HG03196 (cell line): Measurements from ENCODE around the gene ZNF574.
A peak's percentile ranks its signal among the peaks of the same experiment; 100 is the strongest.
"Not testable (repeated sequence)": the region's sequence is repeated elsewhere in the genome, so short reads cannot be mapped to it uniquely, and the experiment has no call there.

Source experiments
- ATAC-seq: cut with Tn5 transposase; IDR thresholded peaks from one replicate; pipeline ENCODE4 v1.9.1; 2021; ENCODE audit not compliant: unreplicated experiment

ZNF574 gene

DNA sequence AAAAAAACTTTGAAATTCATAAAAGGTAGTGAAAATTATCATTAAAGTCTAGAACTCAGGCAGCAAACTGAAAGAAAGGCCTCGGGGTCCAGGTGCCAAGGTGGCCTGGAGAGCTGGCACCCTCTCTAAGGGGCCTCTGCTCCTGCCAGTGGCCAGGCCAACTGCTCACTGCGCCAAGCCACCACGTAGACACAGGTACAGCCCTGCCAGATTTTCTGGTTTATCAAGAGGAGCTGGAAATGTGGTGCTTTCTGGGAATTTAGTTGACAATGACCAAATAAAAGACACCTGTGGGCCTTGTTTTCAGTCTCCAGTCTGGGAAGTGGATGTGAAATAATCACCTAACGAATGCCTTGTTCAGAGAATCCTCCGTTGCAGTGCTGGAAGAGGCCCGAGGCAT is 22.8 kb downstream of the ZNF574 start:
- ATAC-seq = no peak

DNA sequence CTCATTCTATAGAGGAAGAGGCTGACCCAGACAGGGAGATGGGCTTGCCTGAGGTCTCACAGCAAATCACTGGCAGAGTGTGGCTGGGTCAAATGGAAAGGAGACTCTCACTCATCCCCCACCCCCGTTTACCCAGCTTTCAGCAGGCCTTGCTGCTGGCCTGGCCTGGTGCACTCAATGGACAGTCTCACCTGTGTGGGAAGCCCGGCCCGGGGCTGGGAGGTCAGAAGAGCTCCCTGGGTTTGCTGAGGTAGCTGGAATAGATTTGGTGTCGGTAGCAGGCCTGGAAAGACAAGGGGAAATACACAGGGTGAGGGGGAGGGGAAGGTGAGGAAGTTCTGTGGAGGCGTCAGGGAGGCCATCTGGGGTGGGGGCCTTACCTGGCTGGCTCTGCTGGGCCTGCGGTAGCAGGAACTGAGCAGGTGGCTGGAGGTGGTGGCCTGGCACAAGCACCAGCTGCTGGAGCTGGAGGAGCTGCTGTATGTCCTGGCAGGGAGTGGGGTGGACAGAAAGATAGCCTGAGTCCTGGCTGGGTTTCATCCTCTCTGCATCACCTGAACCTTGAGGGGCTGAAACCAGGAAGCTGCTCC is 23.5 kb downstream of the ZNF574 start:
- ATAC-seq = no peak

DNA sequence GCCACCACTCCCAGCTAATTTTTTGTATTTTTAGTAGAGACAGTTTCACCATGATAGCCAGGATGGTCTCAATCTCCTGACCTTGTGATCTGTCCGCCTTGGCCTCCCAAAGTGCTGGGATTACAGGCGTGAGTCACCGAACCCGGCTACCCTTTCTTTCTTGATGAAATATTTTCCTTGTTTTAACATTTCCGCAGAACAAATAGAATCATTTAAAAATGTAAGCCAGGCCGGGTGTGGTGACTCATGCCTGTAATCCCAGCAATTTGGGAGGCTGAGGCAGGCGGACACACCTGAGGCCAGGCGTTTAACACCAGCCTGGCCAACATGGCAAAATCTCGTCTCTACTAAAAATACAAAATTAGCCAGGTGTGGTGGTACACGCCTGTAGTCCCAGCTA is 24.3 kb downstream of the ZNF574 start:
- ATAC-seq = not testable (repeated sequence)

DNA sequence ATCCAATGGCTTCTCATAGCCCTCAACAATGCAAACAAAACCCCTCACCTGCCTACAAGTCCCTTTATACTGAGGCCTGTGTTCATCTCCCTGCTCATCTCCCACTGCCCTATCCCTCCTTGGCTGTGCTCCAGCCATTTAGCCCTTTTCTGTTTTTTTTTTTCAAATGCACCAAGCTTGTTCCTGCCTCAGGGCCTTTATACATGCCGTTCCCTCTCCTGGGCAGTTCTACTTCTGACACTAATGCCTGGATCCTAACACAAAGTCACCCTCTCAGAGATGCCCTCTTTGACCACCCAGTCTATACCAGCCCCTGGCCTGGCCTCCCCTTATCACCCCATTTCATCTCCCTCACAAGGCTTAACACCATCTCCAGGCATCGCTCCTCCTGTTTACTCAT is 26.9 kb downstream of the ZNF574 start:
- ATAC-seq = no peak

DNA sequence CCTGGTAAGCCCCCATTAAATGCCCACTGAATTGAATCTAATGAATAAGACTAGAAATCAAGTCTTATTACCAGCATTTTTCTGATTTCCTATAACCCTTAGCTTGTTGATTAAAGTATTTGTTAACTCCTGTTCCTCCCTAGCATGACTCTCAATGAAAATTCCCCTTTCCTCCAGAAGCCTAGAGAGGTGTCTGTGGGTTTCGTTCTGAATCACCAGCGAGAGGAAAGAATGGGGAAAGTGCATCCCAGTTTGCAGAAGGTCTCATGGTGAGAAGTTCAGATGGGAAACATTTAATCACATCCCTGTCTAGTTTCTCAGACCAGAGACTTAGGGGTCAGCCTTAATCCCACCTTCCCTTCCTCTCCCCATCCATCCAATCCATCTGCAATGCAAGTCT is 29.4 kb downstream of the ZNF574 start:
- ATAC-seq = no peak

DNA sequence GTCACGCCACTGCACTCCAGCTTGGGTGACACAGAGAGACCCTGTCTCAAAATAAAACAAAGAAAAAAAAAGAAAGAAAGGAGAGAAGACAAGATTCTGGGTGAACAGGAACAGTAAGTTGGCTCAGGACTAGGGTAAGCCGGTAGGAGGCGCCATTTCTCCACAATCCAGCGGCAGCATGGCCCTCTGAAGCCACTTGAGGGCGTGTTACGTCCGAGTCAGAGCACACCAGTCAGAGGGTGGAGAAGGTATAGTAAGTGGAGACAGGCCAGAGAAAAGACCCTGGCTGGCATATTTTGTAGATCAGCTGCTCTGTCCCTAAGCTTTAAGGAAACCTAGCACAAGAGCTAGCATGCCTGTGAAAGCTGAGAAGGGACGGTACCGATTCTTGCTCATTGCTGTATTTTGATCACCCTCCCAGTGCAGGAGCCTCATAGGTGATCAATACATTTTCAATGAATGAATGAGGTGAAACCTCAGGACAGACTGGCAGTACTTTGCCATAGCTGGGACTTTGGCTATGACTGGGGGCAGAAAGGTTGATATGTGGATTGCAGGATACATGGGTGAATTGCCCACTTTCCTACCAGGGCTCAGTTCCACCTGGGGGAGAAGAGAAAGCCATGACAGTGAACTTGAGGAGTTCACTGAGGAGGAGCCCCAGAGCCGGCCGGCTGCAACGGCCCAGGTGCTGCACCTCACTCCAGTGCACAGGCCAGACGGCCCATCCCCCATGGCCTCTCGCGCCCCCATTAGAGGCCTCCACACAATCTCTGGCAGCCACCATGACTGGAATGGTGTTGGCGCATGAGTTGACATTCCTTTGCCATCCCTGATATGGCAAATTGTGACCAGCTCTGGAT is 32.8 kb downstream of the ZNF574 start:
- peak; percentile 84 for ATAC-seq

DNA sequence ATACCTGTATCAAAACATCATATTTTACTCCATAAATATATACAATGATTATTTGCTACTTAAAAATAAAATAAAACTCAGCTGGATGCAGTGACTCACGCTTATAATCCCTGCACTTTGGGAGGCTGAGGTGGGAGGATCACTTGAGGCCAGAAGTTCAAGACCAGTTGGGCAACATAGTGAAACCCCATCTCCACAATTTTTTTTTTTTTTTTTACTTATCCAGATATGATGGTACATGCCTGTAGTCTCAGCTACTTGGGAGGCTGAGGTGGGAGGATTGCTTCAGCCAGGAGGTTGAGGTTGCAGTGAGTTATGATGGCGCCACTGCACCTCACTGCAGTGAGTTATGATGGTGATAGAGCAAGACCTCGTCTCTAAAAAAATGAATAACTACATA is 33.9 kb downstream of the ZNF574 start:
- no peak for ATAC-seq

DNA sequence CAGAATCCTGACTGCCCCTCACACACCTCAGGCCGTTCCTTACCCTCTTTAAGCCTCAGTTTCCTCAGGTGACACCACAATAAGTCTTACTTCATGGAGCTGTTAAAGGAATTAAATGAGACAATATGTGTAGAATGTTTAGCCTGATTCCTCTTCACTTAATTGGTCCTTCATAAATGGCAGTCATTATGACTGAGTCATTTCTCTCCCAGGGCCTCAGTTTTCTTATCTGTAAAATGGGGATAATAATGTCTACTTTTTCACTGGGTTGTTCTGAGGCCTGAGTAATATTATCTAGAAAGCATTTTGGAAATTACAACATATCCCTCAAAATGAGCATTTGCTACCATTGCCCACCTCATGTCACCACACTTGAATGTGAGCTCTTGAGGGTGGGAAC is 34.7 kb downstream of the ZNF574 start:
- ATAC-seq = no peak

DNA sequence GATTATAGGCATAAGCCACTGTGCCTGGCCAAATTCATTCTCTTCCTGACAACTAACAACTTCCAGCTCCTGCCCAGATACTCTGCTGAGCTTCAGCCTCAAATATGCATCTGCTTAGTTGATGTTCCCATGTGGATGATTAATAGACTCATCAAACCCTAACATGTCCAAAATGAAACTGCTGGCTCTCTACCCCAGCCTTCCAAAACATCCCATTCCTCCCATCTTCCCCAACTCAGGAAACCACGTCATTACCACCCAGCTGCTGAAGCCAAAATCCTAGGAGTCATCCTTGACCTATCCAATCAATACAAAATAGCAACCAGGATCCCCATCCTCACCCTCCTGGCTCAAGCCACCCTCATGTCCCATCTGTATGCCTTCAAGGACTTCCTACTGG is 35.4 kb downstream of the ZNF574 start:
- ATAC-seq = no peak

DNA sequence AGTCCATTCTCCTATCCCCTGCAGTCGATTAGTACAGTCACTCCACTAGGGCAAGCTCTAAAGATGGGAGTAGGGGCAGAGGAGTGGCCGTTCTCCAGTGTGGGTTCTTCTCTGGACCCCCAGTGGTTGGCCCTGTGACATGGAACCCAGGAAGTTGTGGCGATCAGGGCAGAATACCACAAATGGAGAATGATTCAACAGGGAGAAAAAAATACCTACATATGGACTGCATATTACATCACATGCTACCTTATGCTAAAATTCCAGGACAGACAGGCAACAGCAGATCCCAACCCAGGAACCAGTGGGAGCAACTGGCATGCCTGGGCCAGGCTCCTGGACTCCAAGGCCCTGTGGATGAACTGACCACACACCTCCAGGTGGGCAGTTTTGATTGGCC is 35.8 kb downstream of the ZNF574 start:
- ATAC-seq = no peak

DNA sequence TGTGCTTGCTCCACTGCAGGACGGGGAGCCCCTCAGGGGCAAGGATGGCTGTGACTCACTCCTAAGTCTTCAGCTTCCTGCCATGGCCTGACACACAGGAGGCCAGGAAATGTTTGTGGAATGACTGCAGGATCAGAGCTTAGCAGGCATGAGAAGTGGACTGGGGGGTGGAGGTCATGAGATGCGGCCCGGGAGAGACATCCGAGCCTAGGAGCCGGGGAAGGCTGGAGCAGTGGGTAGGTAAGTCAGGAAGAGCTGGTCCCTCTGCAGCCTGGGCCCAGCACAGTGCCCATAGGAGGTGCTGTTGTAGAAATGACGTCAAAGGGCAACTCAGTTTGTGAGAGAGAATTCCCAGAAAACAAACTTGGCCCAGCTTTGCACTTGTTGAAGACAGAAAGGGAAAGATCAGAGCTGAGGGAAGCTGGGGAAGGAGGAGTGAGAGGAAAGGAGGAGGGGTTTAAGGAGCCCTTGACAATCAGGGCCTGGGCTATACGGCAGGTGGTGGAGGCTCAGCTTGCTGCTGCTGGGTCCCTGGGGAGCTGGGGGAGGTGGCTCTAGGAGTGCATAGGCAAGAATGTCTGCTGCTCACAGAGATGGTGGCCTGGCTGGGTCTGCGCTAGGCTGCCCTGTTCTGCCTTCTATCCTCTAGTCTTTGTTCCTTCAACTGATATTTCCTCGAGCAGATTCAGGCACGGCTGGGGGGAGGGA is 37.8 kb downstream of the ZNF574 start:
- ATAC-seq = peak; percentile 50

DNA sequence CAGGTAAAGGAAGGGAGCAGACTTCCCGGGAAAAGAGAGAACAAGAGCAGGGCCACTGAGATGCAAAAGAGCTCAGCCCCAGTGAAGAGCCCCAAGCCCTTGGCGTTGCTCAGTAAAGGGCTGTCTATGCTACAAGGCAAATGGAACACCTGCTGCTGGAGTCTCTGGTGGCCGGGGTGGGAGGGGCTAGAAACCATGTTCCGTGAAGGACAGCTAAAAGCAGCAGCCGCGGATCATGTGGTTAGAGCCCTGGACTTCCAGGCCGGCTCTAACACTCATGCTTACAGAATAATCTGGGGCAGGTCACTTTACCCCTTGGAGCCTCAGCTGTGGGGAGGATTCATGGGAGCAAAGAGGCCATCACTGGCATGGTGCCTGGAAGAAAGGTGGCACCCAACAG is 38.4 kb downstream of the ZNF574 start:
- ATAC-seq = peak; percentile 60

DNA sequence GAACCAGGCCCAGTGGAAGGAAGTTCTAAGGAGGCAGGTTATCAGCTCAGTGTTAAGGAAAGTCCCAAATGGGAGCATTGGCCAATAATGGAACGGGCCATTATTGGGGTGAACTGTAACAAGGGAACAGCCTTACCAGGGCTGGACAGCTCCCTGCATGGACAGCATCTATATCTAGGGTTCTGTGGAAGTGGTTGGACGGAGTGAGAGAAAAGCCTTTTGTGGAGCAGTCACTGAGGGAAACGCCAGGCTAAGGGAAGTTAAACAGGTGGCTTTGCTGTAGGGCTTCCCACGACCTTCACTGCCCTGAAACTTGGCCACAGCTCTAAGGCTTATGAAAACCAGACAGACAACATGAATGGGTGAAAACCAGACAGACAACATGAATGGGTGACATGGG is 39.3 kb downstream of the ZNF574 start:
- no peak for ATAC-seq

DNA sequence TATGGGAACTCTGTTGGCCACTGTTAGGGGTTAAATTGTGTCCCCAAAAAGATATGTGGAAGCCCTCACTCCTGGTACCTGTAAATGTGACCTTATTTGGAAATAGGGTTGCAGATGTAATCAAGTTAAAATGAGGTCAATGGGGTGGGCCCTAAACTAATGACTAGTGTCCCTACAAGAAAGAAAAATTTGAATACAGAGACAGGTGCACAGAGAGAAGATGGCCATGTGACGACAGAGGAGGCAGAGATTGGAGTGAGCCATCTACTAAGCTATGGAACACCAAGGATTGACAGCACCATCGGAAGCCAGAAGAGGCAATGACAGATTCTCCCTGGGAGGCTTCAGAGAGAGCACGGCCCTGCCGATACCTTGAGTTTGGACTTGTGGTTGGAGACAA is 39.7 kb downstream of the ZNF574 start:
- no peak for ATAC-seq

DNA sequence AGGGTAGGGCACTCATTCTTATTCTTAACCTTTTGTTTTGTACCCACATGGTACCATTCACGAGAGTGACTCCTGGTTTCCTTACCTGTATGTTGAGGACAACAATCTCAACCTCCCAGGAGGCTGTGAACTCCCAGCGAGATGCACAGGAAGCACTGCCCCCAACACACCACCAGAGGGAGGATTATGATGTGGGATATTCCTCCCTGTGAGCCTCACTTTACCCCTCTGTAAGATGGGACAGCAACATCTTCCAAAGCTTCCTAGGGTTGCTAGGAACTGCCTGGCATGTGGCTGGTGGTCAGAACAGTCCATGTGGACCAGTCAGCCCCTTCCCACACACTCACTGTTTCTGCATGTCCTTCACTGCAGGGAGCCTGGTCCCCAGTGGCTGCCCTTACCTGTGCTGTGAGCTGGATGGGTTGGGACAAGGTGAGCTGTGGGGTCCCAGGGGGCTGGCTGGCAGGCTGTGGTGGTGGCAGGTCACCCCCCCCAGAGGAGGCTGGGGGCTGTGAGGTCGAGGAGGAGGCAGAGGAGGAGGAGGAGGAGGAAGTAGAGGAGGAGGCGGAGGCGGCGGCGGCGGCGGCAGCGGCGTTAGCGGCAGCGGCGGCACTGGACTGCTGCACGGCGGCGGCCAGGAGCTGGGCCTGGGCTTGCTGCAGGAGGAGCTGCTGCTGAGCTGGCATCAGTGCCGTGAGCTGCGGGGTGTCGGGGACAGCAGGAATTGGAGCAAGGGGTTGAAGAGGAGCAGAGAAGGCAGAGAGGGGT is 40.5 kb downstream of the ZNF574 start:
- ATAC-seq = no peak

DNA sequence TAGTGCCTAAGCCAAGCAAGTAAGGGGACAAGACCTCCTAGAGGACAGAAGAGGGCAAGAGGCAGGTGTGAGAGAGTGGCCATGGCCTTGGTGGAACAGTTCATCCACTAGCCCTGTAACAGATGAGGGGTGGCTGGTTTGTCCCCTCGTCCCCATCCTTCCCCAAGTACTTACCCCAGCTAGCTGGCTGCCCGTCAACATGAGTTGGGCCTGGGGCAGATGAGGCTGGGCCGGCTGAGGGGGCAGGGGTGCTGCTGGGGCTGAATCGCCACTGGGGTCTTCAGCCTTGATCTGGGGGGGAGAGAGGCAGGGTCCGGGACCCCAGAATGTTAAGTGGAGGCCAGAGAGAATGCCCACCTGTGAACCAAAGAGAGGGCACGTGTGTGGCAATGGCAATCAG is 41.1 kb downstream of the ZNF574 start:
- ATAC-seq = no peak

DNA sequence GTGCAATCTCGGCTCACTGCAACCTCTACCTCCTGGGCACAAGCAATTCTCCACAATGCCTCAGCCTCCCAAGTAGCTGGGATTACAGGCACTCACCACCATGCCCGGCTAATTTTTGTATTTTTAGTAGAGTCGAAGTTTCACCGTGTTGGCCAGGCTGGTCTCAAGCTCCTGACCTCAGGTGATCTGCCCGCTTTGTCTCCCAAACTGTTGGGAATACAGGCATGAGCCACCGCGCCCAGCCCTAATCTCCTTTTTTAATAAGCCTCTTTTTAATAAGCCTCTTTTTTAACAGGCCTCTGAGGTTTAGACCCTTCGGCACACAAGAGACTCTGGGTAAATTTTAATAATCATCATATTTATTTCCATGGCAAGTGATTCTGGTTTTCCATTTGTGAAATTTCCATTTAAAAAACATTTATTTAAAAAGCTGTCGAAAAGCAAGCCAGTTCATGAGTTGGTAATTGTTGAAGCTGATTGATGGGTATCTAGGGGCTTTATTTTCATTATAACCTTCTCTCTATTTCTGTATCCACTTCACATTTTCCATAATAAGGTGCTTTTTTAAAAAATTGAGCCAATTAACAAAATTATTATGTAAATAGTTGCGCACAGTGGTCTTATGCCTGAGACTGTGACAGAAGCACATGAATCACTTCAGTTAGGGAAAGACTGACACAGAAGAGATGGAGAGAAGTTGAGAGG is 44.5 kb downstream of the ZNF574 start:
- no peak for ATAC-seq

DNA sequence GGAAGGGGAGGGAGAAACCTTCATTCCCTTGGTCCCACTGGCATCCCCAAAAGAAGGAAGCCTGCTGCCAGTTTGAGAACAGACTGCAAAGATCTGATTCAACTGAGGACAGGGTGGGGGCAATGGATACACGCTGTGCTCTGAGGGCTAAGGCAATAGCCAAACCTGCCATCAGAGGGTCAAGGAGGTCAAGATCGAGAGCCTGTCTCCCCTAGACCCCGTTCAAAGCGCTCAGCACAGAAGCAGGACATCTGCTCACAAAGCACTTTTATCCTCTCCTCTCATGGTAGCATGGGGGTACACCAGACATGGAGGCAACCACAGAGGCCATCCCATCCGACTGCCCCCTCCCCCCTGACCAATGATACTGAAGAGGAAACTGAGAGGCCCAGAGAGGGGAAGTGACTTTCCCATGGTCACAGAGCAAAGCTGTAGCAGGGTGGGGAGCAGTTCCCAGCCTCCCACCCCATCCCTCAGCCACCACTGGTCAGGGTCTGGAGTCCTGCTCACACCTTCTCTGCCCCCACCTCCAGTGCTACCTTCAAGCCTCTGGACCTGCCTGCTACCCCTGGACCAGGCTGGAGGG is 45.2 kb downstream of the ZNF574 start:
- ATAC-seq = no peak

DNA sequence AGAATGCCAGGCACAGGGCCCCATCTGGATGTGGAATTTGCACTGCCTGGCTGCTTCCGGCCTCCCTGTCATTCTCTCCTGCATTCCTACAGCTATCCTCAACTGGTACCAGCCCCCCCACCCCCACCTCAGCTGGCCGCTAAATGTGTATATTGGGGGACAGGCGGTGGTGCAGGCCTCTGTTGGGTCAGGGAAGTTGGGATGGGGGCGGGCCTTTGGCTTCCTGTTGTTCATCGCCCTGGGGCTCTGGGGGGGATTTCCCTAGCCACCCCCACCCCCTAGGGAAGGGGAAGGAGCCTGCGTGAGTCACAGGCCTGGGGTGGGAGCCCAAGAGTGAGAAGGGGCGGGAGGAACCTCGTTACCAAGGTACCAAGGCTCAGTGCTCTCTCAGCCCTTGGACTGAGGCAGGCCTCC is 45.7 kb downstream of the ZNF574 start:
- ATAC-seq = peak; percentile 46
